BLaER1 (cell line): ENCODE measurements around the gene TMEM203.

Experiments used
- H3K27ac ChIP-seq: shearing (Covaris generic); formaldehyde crosslinking; 2 replicates; pipeline ENCODE4 v1.8.1; 2022
- H3K27me3 ChIP-seq: shearing (Covaris generic); formaldehyde crosslinking; 2 replicates; pipeline ENCODE4 v1.8.1; 2022
- H3K36me3 ChIP-seq: shearing (Covaris generic); formaldehyde crosslinking; 2 replicates; pipeline ENCODE4 v1.8.1; 2022
- H3K4me1 ChIP-seq: shearing (Covaris generic); formaldehyde crosslinking; 2 replicates; pipeline ENCODE4 v1.8.1; 2022
- H3K4me2 ChIP-seq: shearing (Covaris generic); formaldehyde crosslinking; 2 replicates; pipeline ENCODE4 v1.8.1; 2022
- H3K4me3 ChIP-seq: shearing (Covaris generic); formaldehyde crosslinking; 2 replicates; pipeline ENCODE4 v1.8.1; 2022
- H3K9ac ChIP-seq: shearing (Covaris generic); formaldehyde crosslinking; 2 replicates; pipeline ENCODE4 v1.8.1; 2022
- H3K9me3 ChIP-seq: shearing (Covaris generic); formaldehyde crosslinking; 2 replicates; pipeline ENCODE4 v1.8.1; 2022
- H4K20me1 ChIP-seq: shearing (Covaris generic); formaldehyde crosslinking; 2 replicates; pipeline ENCODE4 v1.8.1; 2022
- Cebpa-rat ChIP-seq: shearing (Covaris generic); IDR thresholded peaks from 2 replicates; pipeline ENCODE4 v1.8.1; 2022

Gene TMEM203

GRCh38 chr9:137235424-137236237 lies 30.2 kb upstream of the TMEM203 start:
- H3K4me1 ChIP-seq = peaks cover 78% of the 10 kb centered on the region
- no peaks in the 10 kb centered on the region for H3K9me3 ChIP-seq
- H4K20me1 ChIP-seq = peaks cover 17% of the 10 kb centered on the region; the same call in 1 of the 2 replicates
- H3K27ac ChIP-seq = peak overlapping the region; percentile 79
- H3K4me2 ChIP-seq = peak overlapping the region; percentile 98
- peak overlapping the region; percentile 66 for H3K9ac ChIP-seq
- no peaks in the 10 kb centered on the region for H3K27me3 ChIP-seq
- no peaks in the 10 kb centered on the region for H3K36me3 ChIP-seq
- H3K4me3 ChIP-seq = peak overlapping the region; percentile 63
- TF ChIP-seq Cebpa-rat = no peak

- Histone ChIP-seq H3K27me3 (no peaks in the 10 kb centered on the region), H3K9me3 (no peaks in the 10 kb centered on the region), H3K27ac (peak overlapping the region; percentile 79), H3K4me2 (peak overlapping the region; percentile 98), H3K4me1 (peaks cover 83% of the 10 kb centered on the region), H4K20me1 (peaks cover 17% of the 10 kb centered on the region; the same call in 1 of the 2 replicates), H3K9ac (peak overlapping the region; percentile 66), H3K36me3 (no peaks in the 10 kb centered on the region), H3K4me3 (peak overlapping the region; percentile 63)
- no peak for TF ChIP-seq Cebpa-rat
These were observed 29.4 kb upstream of the TMEM203 start for GRCh38 chr9:137234758-137235423.

GRCh38 chr9:137234055-137234697 lies 28.7 kb upstream of the TMEM203 start:
- Histone ChIP-seq H3K4me1 (peaks cover 83% of the 10 kb centered on the region), H3K9ac (peak overlapping the region; percentile 66; the same call in 1 of the 2 replicates), H4K20me1 (peaks cover 17% of the 10 kb centered on the region; the same call in 1 of the 2 replicates), H3K27me3 (no peaks in the 10 kb centered on the region), H3K36me3 (no peaks in the 10 kb centered on the region), H3K4me3 (peak overlapping the region; percentile 63), H3K4me2 (peak overlapping the region; percentile 98), H3K9me3 (no peaks in the 10 kb centered on the region), H3K27ac (peak overlapping the region; percentile 79; the same call in 1 of the 2 replicates)
- no peak for TF ChIP-seq Cebpa-rat

GRCh38 chr9:137233143-137233980 lies 27.9 kb upstream of the TMEM203 start:
- Histone ChIP-seq H3K27me3 (no peaks in the 10 kb centered on the region), H4K20me1 (peaks cover 17% of the 10 kb centered on the region; the same call in 1 of the 2 replicates), H3K4me2 (no peak overlapping the region), H3K4me3 (no peak overlapping the region), H3K9me3 (no peaks in the 10 kb centered on the region), H3K9ac (no peak overlapping the region), H3K4me1 (peaks cover 83% of the 10 kb centered on the region), H3K36me3 (no peaks in the 10 kb centered on the region), H3K27ac (no peak overlapping the region)
- TF ChIP-seq Cebpa-rat = no peak

- TF ChIP-seq Cebpa-rat = no peak
These were observed 27.1 kb upstream of the TMEM203 start for GRCh38 chr9:137232510-137232909.

GRCh38 chr9:137232101-137232500 lies 26.7 kb upstream of the TMEM203 start:
- H3K4me1 ChIP-seq = peaks cover 80% of the 10 kb centered on the region
- no peaks in the 10 kb centered on the region for H3K27me3 ChIP-seq
- 0 out of 2 replicates have a peak overlapping the region, but pooled peaks have one; percentile 12 for H3K27ac ChIP-seq
- peaks cover 17% of the 10 kb centered on the region; the same call in 1 of the 2 replicates for H4K20me1 ChIP-seq
- no peaks in the 10 kb centered on the region for H3K9me3 ChIP-seq
- H3K4me2 ChIP-seq = peak overlapping the region; percentile 25
- no peak overlapping the region for H3K4me3 ChIP-seq
- TF ChIP-seq Cebpa-rat = no peak
- H3K9ac ChIP-seq = 0 out of 2 replicates have a peak overlapping the region, but pooled peaks have one; percentile 46
- no peaks in the 10 kb centered on the region for H3K36me3 ChIP-seq

More at GRCh38 chr9:137232510-137232909, 27.1 kb upstream of the TMEM203 start:
- no peaks in the 10 kb centered on the region for H3K9me3 ChIP-seq
- H3K4me3 ChIP-seq = no peak overlapping the region
- H3K36me3 ChIP-seq = no peaks in the 10 kb centered on the region
- H3K27me3 ChIP-seq = no peaks in the 10 kb centered on the region
- peak overlapping the region; percentile 25 for H3K4me2 ChIP-seq
- H3K4me1 ChIP-seq = peaks cover 80% of the 10 kb centered on the region
- 0 out of 2 replicates have a peak overlapping the region, but pooled peaks have one; percentile 12 for H3K27ac ChIP-seq
- 0 out of 2 replicates have a peak overlapping the region, but pooled peaks have one; percentile 46 for H3K9ac ChIP-seq
- peaks cover 17% of the 10 kb centered on the region; the same call in 1 of the 2 replicates for H4K20me1 ChIP-seq

GRCh38 chr9:137231372-137232039 lies 26.1 kb upstream of the TMEM203 start:
- Histone ChIP-seq H3K36me3 (no peaks in the 10 kb centered on the region), H3K4me2 (peak overlapping the region; percentile 25; the same call in 1 of the 2 replicates), H3K27me3 (no peaks in the 10 kb centered on the region), H3K4me3 (no peak overlapping the region), H3K9me3 (no peaks in the 10 kb centered on the region), H4K20me1 (peaks cover 17% of the 10 kb centered on the region; the same call in 1 of the 2 replicates), H3K4me1 (peaks cover 76% of the 10 kb centered on the region), H3K27ac (0 out of 2 replicates have a peak overlapping the region, but pooled peaks have one; percentile 12), H3K9ac (0 out of 2 replicates have a peak overlapping the region, but pooled peaks have one; percentile 46)
- TF ChIP-seq Cebpa-rat = no peak

GRCh38 chr9:137230705-137231371 lies 25.4 kb upstream of the TMEM203 start, which contains the start of gene SLC34A3:
SLC34A3 (plus strand) TSS chr9:137230901; CDS start chr9:137231703, 802 bp downstream.
- Histone ChIP-seq H3K9ac (peak within 1 kb of the TSS; percentile 32), H3K4me2 (peak within 1 kb of the TSS; percentile 83), H3K27me3 (no peaks in the 10 kb centered on the region), H3K9me3 (no peaks in the 10 kb centered on the region), H3K27ac (peak within 1 kb of the TSS; percentile 50), H3K36me3 (no peaks in the 10 kb centered on the region), H4K20me1 (peaks cover 15% of the 10 kb centered on the region; the same call in 1 of the 2 replicates), H3K4me1 (peaks cover 71% of the 10 kb centered on the region), H3K4me3 (no peak within 1 kb of the TSS)
- TF ChIP-seq Cebpa-rat = no peak
